Gastrocnemius medialis (tissue), 4 donors: ENCODE measurements around the gene LIN28B.

Experiments used
- POLR2A ChIP-seq, 2 donors: fragments of 450-650 bp; IDR thresholded peaks; one replicate each; pipeline ENCODE4 v1.6.1; 2017; ENCODE audit warnings: antibody characterized with exemption in 2 of 2, mild to moderate bottlenecking in 2 of 2, moderate library complexity in 2 of 2
- TF ChIP-seq, protein P1 (sequence below), 5 experiments: fragments of 450-650 bp in 3 of 5; fragments of 200-600 bp in 2 of 5; sonication (generic) in 2 of 5; IDR thresholded peaks in 4 of 5; conservative IDR thresholded peaks in 1 of 5; 1 replicate in 4 of 5; 2 replicates in 1 of 5; pipeline ENCODE4 v1.5.1; 2016 to 2019; ENCODE audit warnings: antibody characterized with exemption in 5 of 5, mild to moderate bottlenecking in 3 of 5, moderate library complexity in 3 of 5

DNA sequence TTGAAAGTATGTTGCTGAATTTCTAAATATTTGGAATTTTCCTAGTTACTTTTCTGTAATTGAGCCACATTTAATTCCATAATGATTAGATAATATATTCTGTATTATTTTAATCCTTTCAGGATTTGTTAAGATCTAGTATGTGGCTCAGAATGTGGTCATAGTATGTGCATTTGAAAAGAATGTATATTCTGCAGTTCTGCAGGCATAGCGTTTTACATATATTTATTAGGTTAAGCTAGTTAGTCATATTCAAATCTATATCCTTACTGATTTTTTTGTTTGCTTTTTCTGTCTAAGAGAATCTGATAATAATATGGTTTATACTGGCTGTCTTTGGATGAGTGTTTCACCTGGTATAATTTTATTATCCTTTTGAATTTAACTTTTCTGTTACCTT is 33.2 kb downstream of the LIN28B start:
- TF ChIP-seq, protein P1, sequence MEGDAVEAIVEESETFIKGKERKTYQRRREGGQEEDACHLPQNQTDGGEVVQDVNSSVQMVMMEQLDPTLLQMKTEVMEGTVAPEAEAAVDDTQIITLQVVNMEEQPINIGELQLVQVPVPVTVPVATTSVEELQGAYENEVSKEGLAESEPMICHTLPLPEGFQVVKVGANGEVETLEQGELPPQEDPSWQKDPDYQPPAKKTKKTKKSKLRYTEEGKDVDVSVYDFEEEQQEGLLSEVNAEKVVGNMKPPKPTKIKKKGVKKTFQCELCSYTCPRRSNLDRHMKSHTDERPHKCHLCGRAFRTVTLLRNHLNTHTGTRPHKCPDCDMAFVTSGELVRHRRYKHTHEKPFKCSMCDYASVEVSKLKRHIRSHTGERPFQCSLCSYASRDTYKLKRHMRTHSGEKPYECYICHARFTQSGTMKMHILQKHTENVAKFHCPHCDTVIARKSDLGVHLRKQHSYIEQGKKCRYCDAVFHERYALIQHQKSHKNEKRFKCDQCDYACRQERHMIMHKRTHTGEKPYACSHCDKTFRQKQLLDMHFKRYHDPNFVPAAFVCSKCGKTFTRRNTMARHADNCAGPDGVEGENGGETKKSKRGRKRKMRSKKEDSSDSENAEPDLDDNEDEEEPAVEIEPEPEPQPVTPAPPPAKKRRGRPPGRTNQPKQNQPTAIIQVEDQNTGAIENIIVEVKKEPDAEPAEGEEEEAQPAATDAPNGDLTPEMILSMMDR (IDR thresholded peaks at IDR 0.05 in 4 of 5, conservative IDR thresholded peaks at IDR 0.05 in 1 of 5), result no peak
- TF ChIP-seq POLR2A (IDR thresholded peaks at IDR 0.05), result no peak
